ENCODE data around the gene KISS1R. TPM values are rescaled to one million over a fixed set of nuclear protein-coding genes. Genes with fewer than 3 reads are reported as not detected.

The KISS1R gene
- total RNA-seq, 3 donors from 2014 or later = 0.15 to 0.33 TPM; not detected in 1

DNA sequence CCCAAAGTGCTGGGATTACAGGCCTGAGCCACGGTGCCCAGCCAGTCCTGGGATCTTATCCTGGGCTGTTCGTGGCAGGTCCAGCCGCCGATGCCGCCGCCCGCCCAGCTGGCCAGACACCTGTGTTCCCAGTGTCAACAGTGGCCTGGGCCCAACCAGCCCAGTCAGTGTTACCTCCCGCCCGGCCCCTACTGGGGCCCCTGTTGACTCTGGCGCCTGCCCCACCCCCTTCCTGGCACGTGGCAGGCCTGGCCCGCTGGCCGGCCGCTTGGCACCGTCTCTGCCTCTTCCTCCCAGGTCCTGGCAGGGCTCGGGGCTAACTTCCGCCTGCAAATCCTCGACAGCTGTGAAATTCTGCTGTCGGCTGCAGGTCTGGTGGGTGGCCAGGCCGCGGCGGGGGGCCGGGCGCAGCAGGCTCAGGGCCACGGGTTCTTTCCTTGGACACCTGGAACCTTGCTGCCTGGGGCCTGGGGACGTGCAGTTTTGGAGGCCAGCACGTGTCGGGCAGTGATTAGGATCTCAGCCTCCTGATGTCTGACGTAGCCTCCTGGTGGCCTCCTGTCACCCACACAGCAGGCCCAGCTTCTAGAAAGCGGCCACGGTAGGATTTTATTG, 17.8 kb downstream of the KISS1R start:
- Histone ChIP-seq H3K27me3 (no peaks in the 10 kb centered on the region), H3K36me3 (no peaks in the 10 kb centered on the region), H3K4me3 (peak overlapping the region in 2 of 3 donors; percentile 5 to 21), H3K27ac (peak overlapping the region; percentile 39 to 69), H3K9me3 (no peaks in the 10 kb centered on the region), H3K4me1 (peaks cover 4 to 11% of the 10 kb centered on the region in 2 donors)
- intact Hi-C loops (cut with DNase I; ENCODE audit: low total_unique reads) = no loop called here
- peak; percentile 86 to 95 for DNase-seq (ENCODE audit: low spot score in 2 of 2)
- TF ChIP-seq, protein P1, sequence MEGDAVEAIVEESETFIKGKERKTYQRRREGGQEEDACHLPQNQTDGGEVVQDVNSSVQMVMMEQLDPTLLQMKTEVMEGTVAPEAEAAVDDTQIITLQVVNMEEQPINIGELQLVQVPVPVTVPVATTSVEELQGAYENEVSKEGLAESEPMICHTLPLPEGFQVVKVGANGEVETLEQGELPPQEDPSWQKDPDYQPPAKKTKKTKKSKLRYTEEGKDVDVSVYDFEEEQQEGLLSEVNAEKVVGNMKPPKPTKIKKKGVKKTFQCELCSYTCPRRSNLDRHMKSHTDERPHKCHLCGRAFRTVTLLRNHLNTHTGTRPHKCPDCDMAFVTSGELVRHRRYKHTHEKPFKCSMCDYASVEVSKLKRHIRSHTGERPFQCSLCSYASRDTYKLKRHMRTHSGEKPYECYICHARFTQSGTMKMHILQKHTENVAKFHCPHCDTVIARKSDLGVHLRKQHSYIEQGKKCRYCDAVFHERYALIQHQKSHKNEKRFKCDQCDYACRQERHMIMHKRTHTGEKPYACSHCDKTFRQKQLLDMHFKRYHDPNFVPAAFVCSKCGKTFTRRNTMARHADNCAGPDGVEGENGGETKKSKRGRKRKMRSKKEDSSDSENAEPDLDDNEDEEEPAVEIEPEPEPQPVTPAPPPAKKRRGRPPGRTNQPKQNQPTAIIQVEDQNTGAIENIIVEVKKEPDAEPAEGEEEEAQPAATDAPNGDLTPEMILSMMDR (IDR thresholded peaks at IDR 0.05) = peak in 2 of 3 donors; percentile 16 to 21
- no peak for TF ChIP-seq POLR2A (IDR thresholded peaks at IDR 0.05)
- peak in 2 of 3 donors; percentile 72 to 89 for TF ChIP-seq POLR2AphosphoS5 (IDR thresholded peaks at IDR 0.05)

DNA sequence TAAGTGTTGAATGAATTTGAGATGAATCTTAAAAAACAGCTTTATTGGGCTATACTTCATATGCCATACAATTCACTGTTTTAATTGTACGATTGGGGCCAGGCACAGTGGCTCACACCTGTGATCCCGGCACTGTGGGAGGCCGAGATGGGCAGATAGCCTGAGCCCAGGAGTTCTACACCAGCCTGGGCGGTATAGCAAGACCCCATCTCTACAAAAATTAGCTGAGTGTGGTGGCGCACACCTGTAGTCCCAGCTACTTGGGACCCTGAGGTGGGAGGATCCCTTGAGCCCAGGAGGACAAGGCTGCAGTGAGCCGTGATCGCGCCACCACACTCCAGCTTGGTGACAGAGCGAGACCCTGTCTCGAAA, 19.0 kb downstream of the KISS1R start:
- Histone ChIP-seq H3K9me3 (no peaks in the 10 kb centered on the region), H3K27me3 (no peaks in the 10 kb centered on the region), H3K27ac (no peak overlapping the region), H3K36me3 (no peaks in the 10 kb centered on the region), H3K4me3 (no peak overlapping the region), H3K4me1 (peaks cover 6 to 11% of the 10 kb centered on the region in 2 donors)
- TF ChIP-seq POLR2A (IDR thresholded peaks at IDR 0.05) (no peak), POLR2AphosphoS5 (IDR thresholded peaks at IDR 0.05) (no peak)
- TF ChIP-seq, protein P1 (IDR thresholded peaks at IDR 0.05) = no peak
- DNase-seq (ENCODE audit: low spot score in 2 of 2) = no peak
- intact Hi-C loops (cut with DNase I; ENCODE audit: low total_unique reads) = no loop called here

DNA sequence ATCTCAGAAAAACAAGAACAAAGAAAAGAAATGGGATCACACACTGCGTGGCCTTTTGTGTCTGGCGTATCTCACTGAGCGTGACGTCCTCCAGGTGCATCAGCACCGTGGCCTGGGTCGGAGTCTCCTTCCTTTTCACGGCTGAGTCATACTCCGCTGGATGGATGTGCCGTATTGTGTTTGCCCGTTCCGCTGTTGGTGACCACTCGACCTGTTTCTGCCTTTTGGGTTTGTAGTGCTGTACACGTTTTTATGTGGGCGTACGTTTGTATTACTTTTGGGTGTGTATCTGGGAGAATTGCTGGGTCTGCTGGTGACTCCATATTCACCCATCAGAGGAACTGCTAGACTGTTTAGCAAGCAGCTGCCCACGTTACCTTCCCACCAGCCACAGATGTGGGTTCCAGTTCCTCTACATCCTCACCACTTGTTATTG, 20.1 kb downstream of the KISS1R start:
- no peaks in the 10 kb centered on the region for H3K9me3 ChIP-seq
- intact Hi-C loops (cut with DNase I; ENCODE audit: low total_unique reads) = no loop called here
- no peaks in the 10 kb centered on the region for H3K27me3 ChIP-seq
- no peaks in the 10 kb centered on the region for H3K36me3 ChIP-seq
- no peak for TF ChIP-seq POLR2A (IDR thresholded peaks at IDR 0.05)
- TF ChIP-seq, protein P1 (IDR thresholded peaks at IDR 0.05) = no peak
- TF ChIP-seq POLR2AphosphoS5 (IDR thresholded peaks at IDR 0.05) = no peak
- no peak for DNase-seq (ENCODE audit: low spot score in 2 of 2)
- no peak overlapping the region for H3K27ac ChIP-seq
- H3K4me1 ChIP-seq = peaks cover 8 to 11% of the 10 kb centered on the region in 2 donors
- no peak overlapping the region for H3K4me3 ChIP-seq

DNA sequence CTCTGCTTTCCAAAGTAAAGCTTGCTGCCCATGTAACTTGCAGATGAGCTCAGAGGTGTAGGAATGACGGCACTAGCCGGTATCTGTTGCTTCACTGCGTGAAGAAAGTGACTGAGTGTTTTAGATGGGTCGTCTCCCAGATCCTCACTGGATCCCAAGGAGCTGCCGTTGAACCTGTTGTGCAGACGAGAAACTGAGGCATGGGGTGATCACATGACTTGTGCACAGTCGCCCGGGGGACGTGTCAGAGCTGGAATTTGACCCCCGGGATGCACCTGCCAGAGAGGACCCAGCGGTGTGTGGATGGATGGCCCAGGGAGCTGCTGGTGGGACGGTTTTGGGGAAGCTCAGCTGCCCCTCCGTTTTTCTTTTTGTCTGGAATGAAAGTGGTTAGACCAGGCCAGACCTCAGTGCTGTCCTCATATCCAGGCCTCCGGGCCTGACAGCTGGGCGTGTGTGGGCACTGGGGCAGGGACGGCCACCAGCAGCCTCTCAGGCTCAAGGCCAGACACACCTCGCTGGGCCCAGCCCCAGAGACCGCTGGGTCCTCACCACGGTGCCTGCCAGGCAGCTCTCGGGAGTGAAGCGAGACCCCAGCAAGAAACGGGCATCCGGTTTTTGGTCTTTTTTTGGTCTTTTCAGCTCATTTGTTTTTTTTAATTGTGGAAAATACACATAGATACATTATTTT, 21.2 kb downstream of the KISS1R start:
- H3K4me3 ChIP-seq = no peak overlapping the region
- intact Hi-C loops (cut with DNase I; ENCODE audit: low total_unique reads) = no loop called here
- no peak for DNase-seq (ENCODE audit: low spot score in 2 of 2)
- peaks cover 1 to 8% of the 10 kb centered on the region in 2 donors for H3K4me1 ChIP-seq
- TF ChIP-seq, protein P1 (IDR thresholded peaks at IDR 0.05) = no peak
- no peak for TF ChIP-seq POLR2A (IDR thresholded peaks at IDR 0.05)
- TF ChIP-seq POLR2AphosphoS5 (IDR thresholded peaks at IDR 0.05) = no peak
- no peaks in the 10 kb centered on the region for H3K36me3 ChIP-seq
- no peaks in the 10 kb centered on the region for H3K27me3 ChIP-seq
- no peak overlapping the region for H3K27ac ChIP-seq
- no peaks in the 10 kb centered on the region for H3K9me3 ChIP-seq

DNA sequence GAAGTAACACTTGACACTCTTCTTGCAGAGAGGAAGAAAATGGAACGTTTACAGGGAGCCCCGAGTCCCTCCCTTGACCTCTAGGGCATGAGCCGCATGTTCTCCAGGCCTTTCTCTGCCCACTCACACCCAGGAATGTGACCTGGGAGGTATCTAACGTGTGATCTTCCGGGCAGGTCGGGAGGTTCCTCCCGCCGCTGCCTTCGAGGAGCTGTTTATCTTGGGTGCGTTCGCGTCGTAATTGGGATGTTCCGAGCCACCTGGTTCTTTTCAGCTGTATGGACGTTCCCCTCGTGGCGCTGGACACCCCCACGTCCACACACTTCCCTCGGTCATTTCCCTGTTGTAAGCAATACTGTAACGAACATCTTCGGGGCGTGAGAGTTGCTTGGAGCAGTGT, 22.3 kb downstream of the KISS1R start:
- no peak overlapping the region for H3K4me3 ChIP-seq
- peaks cover 0 to 6% of the 10 kb centered on the region in 2 donors for H3K4me1 ChIP-seq
- H3K27me3 ChIP-seq = no peaks in the 10 kb centered on the region
- intact Hi-C loops (cut with DNase I; ENCODE audit: low total_unique reads) = no loop called here
- no peak for DNase-seq (ENCODE audit: low spot score in 2 of 2)
- no peak overlapping the region for H3K27ac ChIP-seq
- no peaks in the 10 kb centered on the region for H3K36me3 ChIP-seq
- no peaks in the 10 kb centered on the region for H3K9me3 ChIP-seq
- TF ChIP-seq, protein P1 (IDR thresholded peaks at IDR 0.05) = no peak
- no peak for TF ChIP-seq POLR2AphosphoS5 (IDR thresholded peaks at IDR 0.05)
- no peak for TF ChIP-seq POLR2A (IDR thresholded peaks at IDR 0.05)
